COLO668 (cell line): ENCODE measurements around the gene SIRPD.
A peak's percentile ranks its signal among the peaks of the same experiment; 100 is the strongest.

Source experiments
- DNase-seq: peaks from one replicate; lab custom pipeline; 2025; ENCODE audit not compliant: unreplicated experiment; lab: John Stamatoyannopoulos, UW

The SIRPD gene

GRCh38 chr20:1538655-1539054 is 18.9 kb downstream of the SIRPD start:
- no peak for DNase-seq

- DNase-seq: no peak
These were observed 19.8 kb downstream of the SIRPD start for GRCh38 chr20:1537731-1538058.

- DNase-seq: no peak
These were observed 20.4 kb downstream of the SIRPD start for GRCh38 chr20:1536893-1537730.

GRCh38 chr20:1535420-1536175 is 21.9 kb downstream of the SIRPD start:
- DNase-seq: no peak

- no peak for DNase-seq
These were observed 23.0 kb downstream of the SIRPD start for GRCh38 chr20:1534526-1534925.

- DNase-seq: no peak
These were observed 24.4 kb downstream of the SIRPD start for GRCh38 chr20:1533059-1533458.

GRCh38 chr20:1528811-1529210 is 28.7 kb downstream of the SIRPD start:
- no peak for DNase-seq

GRCh38 chr20:1527923-1528322 is 29.6 kb downstream of the SIRPD start:
- no peak for DNase-seq

GRCh38 chr20:1526896-1527295 is 30.6 kb downstream of the SIRPD start:
- no peak for DNase-seq

- DNase-seq: no peak
These were observed 31.2 kb downstream of the SIRPD start for GRCh38 chr20:1526310-1526709.

- DNase-seq: no peak
These were observed 33.5 kb downstream of the SIRPD start for GRCh38 chr20:1524004-1524403.

GRCh38 chr20:1517010-1517409 is 40.5 kb downstream of the SIRPD start:
- no peak for DNase-seq

GRCh38 chr20:1513801-1514200 is 43.7 kb downstream of the SIRPD start:
- DNase-seq: no peak

GRCh38 chr20:1509237-1509636 is 48.3 kb downstream of the SIRPD start:
- DNase-seq: no peak

GRCh38 chr20:1508574-1508973 is 48.9 kb downstream of the SIRPD start:
- DNase-seq: no peak

- no peak for DNase-seq
These were observed 50.2 kb downstream of the SIRPD start for GRCh38 chr20:1507276-1507675.

- no peak for DNase-seq
These were observed 51.6 kb downstream of the SIRPD start for GRCh38 chr20:1505871-1506270.

- DNase-seq: no peak
These were observed 52.1 kb downstream of the SIRPD start for GRCh38 chr20:1505361-1505760.

- peak; percentile 71 for DNase-seq
These were observed 53.8 kb downstream of the SIRPD start for GRCh38 chr20:1503564-1504227.

GRCh38 chr20:1500496-1500895 is 57.0 kb downstream of the SIRPD start:
- no peak for DNase-seq

GRCh38 chr20:1499528-1500420 is 57.7 kb downstream of the SIRPD start:
- DNase-seq: no peak
